ENCODE data around the gene GNPDA1. TPM values are rescaled to one million over a fixed set of nuclear protein-coding genes. Genes with fewer than 3 reads are reported as not detected.
A peak's percentile ranks its signal among the peaks of the same experiment; 100 is the strongest.

GNPDA1 gene
- total and polyA plus RNA-seq, 9 of the 15 experiments (the other 6 are each of a cell fraction or from before 2014, with no cell fraction given), result 14.1 to 145 (median 52.2) TPM

DNA sequence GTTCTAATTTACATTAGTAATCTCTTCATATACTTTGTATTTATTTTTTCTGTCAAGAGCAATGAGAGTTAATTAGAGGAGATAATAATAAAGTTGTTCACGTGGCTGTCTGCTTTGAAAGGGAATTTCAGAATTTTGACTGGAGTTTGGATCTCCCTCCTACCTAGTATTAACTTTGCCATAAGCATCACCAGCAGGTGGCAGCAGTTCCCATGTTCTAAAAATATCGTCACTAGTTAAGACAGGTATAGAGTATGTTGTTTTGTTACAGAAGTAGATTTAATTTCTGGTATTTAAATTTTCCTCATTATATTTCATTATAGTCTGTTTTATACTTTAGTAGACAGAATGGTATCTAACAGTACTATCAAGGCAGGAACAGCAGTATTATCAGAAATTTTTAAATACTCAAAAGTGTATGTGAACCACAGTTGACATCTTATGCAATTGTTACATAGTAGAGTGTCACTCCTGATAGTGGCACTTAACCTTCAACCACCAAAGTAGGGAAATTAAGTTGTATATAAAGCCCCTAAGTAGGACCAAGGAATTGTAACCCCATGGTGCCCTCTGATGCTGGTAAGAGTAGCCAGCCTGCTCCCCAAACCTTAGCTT is 20.4 kb downstream of the GNPDA1 start (continued):
- TF ChIP-seq, protein P1, sequence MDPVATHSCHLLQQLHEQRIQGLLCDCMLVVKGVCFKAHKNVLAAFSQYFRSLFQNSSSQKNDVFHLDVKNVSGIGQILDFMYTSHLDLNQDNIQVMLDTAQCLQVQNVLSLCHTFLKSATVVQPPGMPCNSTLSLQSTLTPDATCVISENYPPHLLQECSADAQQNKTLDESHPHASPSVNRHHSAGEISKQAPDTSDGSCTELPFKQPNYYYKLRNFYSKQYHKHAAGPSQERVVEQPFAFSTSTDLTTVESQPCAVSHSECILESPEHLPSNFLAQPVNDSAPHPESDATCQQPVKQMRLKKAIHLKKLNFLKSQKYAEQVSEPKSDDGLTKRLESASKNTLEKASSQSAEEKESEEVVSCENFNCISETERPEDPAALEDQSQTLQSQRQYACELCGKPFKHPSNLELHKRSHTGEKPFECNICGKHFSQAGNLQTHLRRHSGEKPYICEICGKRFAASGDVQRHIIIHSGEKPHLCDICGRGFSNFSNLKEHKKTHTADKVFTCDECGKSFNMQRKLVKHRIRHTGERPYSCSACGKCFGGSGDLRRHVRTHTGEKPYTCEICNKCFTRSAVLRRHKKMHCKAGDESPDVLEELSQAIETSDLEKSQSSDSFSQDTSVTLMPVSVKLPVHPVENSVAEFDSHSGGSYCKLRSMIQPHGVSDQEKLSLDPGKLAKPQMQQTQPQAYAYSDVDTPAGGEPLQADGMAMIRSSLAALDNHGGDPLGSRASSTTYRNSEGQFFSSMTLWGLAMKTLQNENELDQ (CRISPR knock-in tag; IDR thresholded peaks at IDR 0.05; ENCODE audit: borderline replicate concordance), result no peak

- intact Hi-C loops (cut with micrococcal nuclease), result no loop called here
- no peaks in the 10 kb centered on the region for H3K4me1 ChIP-seq (replicated peaks in 1 of 2; ENCODE audit: control insufficient read depth in 2 of 2, insufficient read depth in 2 of 2, low read length in 2 of 2)
- no peaks in the 10 kb centered on the region for H3K9me3 ChIP-seq (replicated peaks; ENCODE audit: control insufficient read depth, insufficient read depth, low read depth, low read length)
- BruUV-seq (replicated peaks), result no TSS peak
- no peak overlapping the region for H3K27ac ChIP-seq (ENCODE audit: extremely low read depth, low read depth, low read length)
- no peak for ATAC-seq
- H3K4me3 ChIP-seq, result no peak overlapping the region
- no peak for FAIRE-seq
- no peak overlapping the region for H2AFZ ChIP-seq (ENCODE audit: low read depth, low read length)
- POLR2A ChIA-PET, result interaction anchor here (0.7 to 3.5 kb wide), 6 partner anchors 9 to 417 kb away, joined by 3 to 16 read pairs (median 4); no protein-coding TSS in a partner anchor
- peaks cover 75% of the 10 kb centered on the region for H3K36me3 ChIP-seq (ENCODE audit: control insufficient read depth, insufficient read depth, low read length)
- no peak overlapping the region for H3K9ac ChIP-seq (ENCODE audit: insufficient read depth in 1 of 2, low read depth in 2 of 2, low read length in 2 of 2)
- 0% methylated on average over 1 of the region's 1 CpG for WGBS (ENCODE audit: insufficient coverage, low coverage, missing lambda C conversion rate)
- H3K9me1 ChIP-seq (ENCODE audit: control insufficient read depth, insufficient read depth, low read length), result no peaks in the 10 kb centered on the region
- no peak overlapping the region for H3K4me2 ChIP-seq (ENCODE audit: insufficient read depth, low read length)
- CTCF ChIA-PET (ENCODE audit: low intra/inter-chr PET ratio), result no interaction called here
- no peaks in the 10 kb centered on the region for H4K20me1 ChIP-seq (replicated peaks; ENCODE audit: control insufficient read depth, insufficient read depth, low read length)
- in situ Hi-C loops (cut with MboI), result no loop called here
- DNase-seq (ENCODE audit: extremely low read depth in 1 of 4, low spot score in 3 of 4), result no peak
- H3K79me2 ChIP-seq (ENCODE audit: control insufficient read depth, insufficient read depth, low read length), result no peaks in the 10 kb centered on the region
- no peaks in the 10 kb centered on the region for H3K27me3 ChIP-seq (ENCODE audit: control insufficient read depth in 2 of 2, insufficient read depth in 2 of 2, low read length in 2 of 2)
- TF ChIP-seq XRCC4 (IDR thresholded peaks at IDR 0.05; ENCODE audit: extremely low read depth, insufficient read depth, insufficient read length) (no peak), YY1 (IDR thresholded peaks at IDR 0.05; ENCODE audit: borderline replicate concordance in 1 of 3, control insufficient read depth in 1 of 3, extremely low read depth in 1 of 3, insufficient read depth in 3 of 3, insufficient read length in 1 of 3, insufficient replicate concordance in 2 of 3, low read depth in 1 of 3, low read length in 2 of 3) (no peak), ATF3 (IDR thresholded peaks at IDR 0.05) (peak; percentile 33; the same call in 1 of the 2 replicates), ATF3 (CRISPR knock-in tag; conservative IDR thresholded peaks at IDR 0.05) (no peak), SIX5 (IDR thresholded peaks at IDR 0.05; ENCODE audit: borderline replicate concordance in 1 of 2, insufficient read depth in 1 of 2, low read depth in 1 of 2, low read length in 2 of 2) (no peak), HMGXB4 (CRISPR knock-in tag; IDR thresholded peaks at IDR 0.05) (no peak), ZNF277 (CRISPR knock-in tag; IDR thresholded peaks at IDR 0.05; ENCODE audit: borderline replicate concordance) (no peak), ZC3H8 (IDR thresholded peaks at IDR 0.05) (no peak)
- TF ChIP-seq, protein P2, sequence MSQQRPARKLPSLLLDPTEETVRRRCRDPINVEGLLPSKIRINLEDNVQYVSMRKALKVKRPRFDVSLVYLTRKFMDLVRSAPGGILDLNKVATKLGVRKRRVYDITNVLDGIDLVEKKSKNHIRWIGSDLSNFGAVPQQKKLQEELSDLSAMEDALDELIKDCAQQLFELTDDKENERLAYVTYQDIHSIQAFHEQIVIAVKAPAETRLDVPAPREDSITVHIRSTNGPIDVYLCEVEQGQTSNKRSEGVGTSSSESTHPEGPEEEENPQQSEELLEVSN (IDR thresholded peaks at IDR 0.05; ENCODE audit: borderline replicate concordance in 1 of 2, extremely low read depth in 1 of 2, insufficient read depth in 1 of 2, insufficient read length in 1 of 2, low read depth in 1 of 2, low read length in 1 of 2, poor library complexity in 1 of 2, severe bottlenecking in 1 of 2), result no peak
Measured at GRCh38 chr5:141989720-141990119, 23.1 kb downstream of the GNPDA1 start.
